H9 (cell line): ENCODE data around the gene TEX2. TPM values are rescaled to one million over a fixed set of nuclear protein-coding genes. Genes with fewer than 3 reads are reported as not detected.

Experiments
- DNase-seq: peaks from one replicate; pipeline ENCODE4 v3.0.0-alpha.2; 2017
- H2AFZ ChIP-seq: one replicate; pipeline ENCODE4 v1.6.1; 2013; ENCODE audit warnings: mild to moderate bottlenecking, low read length, control low read depth, moderate library complexity
- H2AK5ac ChIP-seq: 2 replicates; pipeline ENCODE4 v1.6.1; 2013; ENCODE audit warnings: low read length, control low read depth, mixed read lengths; ENCODE audit not compliant: insufficient read length
- H2BK120ac ChIP-seq: one replicate; pipeline ENCODE4 v1.6.1; 2013; ENCODE audit warnings: low read depth, mild to moderate bottlenecking, low read length, control low read depth, inconsistent platforms; ENCODE audit not compliant: poor library complexity, severe bottlenecking
- H2BK12ac ChIP-seq: 2 replicates; pipeline ENCODE4 v1.6.1; 2013; ENCODE audit warnings: low read length, control low read depth, mixed read lengths, low read depth; ENCODE audit not compliant: insufficient read length
- H2BK15ac ChIP-seq: 2 replicates; pipeline ENCODE4 v1.6.1; 2013; ENCODE audit warnings: low read depth, low read length, control low read depth
- H2BK20ac ChIP-seq: one replicate; pipeline ENCODE4 v1.6.1; 2013; ENCODE audit warnings: low read depth, mild to moderate bottlenecking, low read length, control low read depth, inconsistent platforms; ENCODE audit not compliant: poor library complexity, severe bottlenecking
- H2BK5ac ChIP-seq: 2 replicates; pipeline ENCODE4 v1.6.1; 2013; ENCODE audit warnings: low read length, control low read depth, mixed read lengths; ENCODE audit not compliant: insufficient read length
- H3K14ac ChIP-seq: 2 replicates; pipeline ENCODE4 v1.6.1; 2013; ENCODE audit warnings: low read length, control low read depth; ENCODE audit not compliant: insufficient read depth
- H3K18ac ChIP-seq: 2 replicates; pipeline ENCODE4 v1.6.1; 2013; ENCODE audit warnings: low read depth, mild to moderate bottlenecking, mixed read lengths, low read length, control low read depth; ENCODE audit not compliant: insufficient read length
- H3K23ac ChIP-seq: 2 replicates; pipeline ENCODE4 v1.6.1; 2013; ENCODE audit warnings: low read length, control low read depth, mixed read lengths, low read depth; ENCODE audit not compliant: insufficient read length
- H3K23me2 ChIP-seq: 2 replicates; pipeline ENCODE4 v1.6.1; 2013; ENCODE audit warnings: low read depth, mild to moderate bottlenecking, mixed read lengths, low read length, control low read depth; ENCODE audit not compliant: insufficient read length, poor library complexity, severe bottlenecking
- H3K27ac ChIP-seq: 2 replicates; pipeline ENCODE4 v1.5.1; 2013; ENCODE audit warnings: low read length, control low read depth, mixed read lengths, low read depth; ENCODE audit not compliant: insufficient read length
- H3K27me3 ChIP-seq: 2 replicates; pipeline ENCODE4 v1.6.1; 2013; ENCODE audit warnings: low read length, control low read depth, inconsistent platforms; ENCODE audit not compliant: insufficient read depth
- H3K4ac ChIP-seq: 2 replicates; pipeline ENCODE4 v1.6.1; 2013; ENCODE audit warnings: low read depth, mild to moderate bottlenecking, control low read depth, inconsistent platforms, low read length, moderate library complexity
- H3K4me1 ChIP-seq: 2 replicates; pipeline ENCODE4 v1.6.1; 2013; ENCODE audit warnings: low read length, control low read depth, inconsistent platforms; ENCODE audit not compliant: insufficient read depth
- H3K4me2 ChIP-seq: 2 replicates; pipeline ENCODE4 v1.6.1; 2013; ENCODE audit warnings: low read length, control low read depth, mixed read lengths; ENCODE audit not compliant: insufficient read length, insufficient read depth
- H3K56ac ChIP-seq: 2 replicates; pipeline ENCODE4 v1.6.1; 2013; ENCODE audit warnings: low read depth, mild to moderate bottlenecking, mixed read lengths, low read length, control low read depth; ENCODE audit not compliant: insufficient read length
- H3K79me1 ChIP-seq: 2 replicates; pipeline ENCODE4 v1.6.1; 2013; ENCODE audit warnings: low read depth, mild to moderate bottlenecking, moderate library complexity, low read length, control low read depth, inconsistent platforms; ENCODE audit not compliant: insufficient read depth, poor library complexity, severe bottlenecking
- H3K79me2 ChIP-seq: 2 replicates; pipeline ENCODE4 v1.6.1; 2013; ENCODE audit warnings: low read length, control low read depth, inconsistent platforms; ENCODE audit not compliant: insufficient read depth
- H3K9ac ChIP-seq: 2 replicates; pipeline ENCODE4 v1.6.1; 2013; ENCODE audit warnings: low read length, control low read depth, mixed read lengths; ENCODE audit not compliant: insufficient read length; ENCODE audit errors: extremely low read depth
- H3K9me3 ChIP-seq: one replicate; pipeline ENCODE4 v1.6.1; 2013; ENCODE audit warnings: low read depth, low read length, inconsistent platforms; ENCODE audit not compliant: control insufficient read depth
- H3T11ph ChIP-seq: one replicate; pipeline ENCODE4 v1.6.1; 2013; ENCODE audit warnings: mild to moderate bottlenecking, low read length, control low read depth, inconsistent platforms
- H4K20me1 ChIP-seq: one replicate; pipeline ENCODE4 v1.6.1; 2013; ENCODE audit not compliant: control insufficient read depth, insufficient read length, insufficient read depth
- H4K5ac ChIP-seq: 2 replicates; pipeline ENCODE4 v1.6.1; 2013; ENCODE audit warnings: low read depth, mild to moderate bottlenecking, mixed read lengths, low read length, control low read depth; ENCODE audit not compliant: insufficient read length
- H4K8ac ChIP-seq: replicated peaks from 2 replicates; pipeline ENCODE4 v1.6.1; 2013; ENCODE audit warnings: low read length, control low read depth, mixed read lengths, low read depth; ENCODE audit not compliant: insufficient read length
- H4K91ac ChIP-seq: 2 replicates; pipeline ENCODE4 v1.6.1; 2013; ENCODE audit warnings: low read depth, mild to moderate bottlenecking, moderate library complexity, mixed read lengths, low read length, control low read depth; ENCODE audit not compliant: insufficient read length
- H3K27ac Mint-ChIP-seq, 3 experiments: 2 replicates in 2 of 3; 3 replicates in 1 of 3; pipeline ENCODE4 v1.8.0; 2020 to 2021; ENCODE audit warnings: mixed read lengths in 3 of 3, mild to moderate bottlenecking in 1 of 3, moderate library complexity in 1 of 3
- H3K27me3 Mint-ChIP-seq: 2 replicates; pipeline ENCODE4 v1.8.0; 2021; ENCODE audit warnings: low read depth, mild to moderate bottlenecking, moderate library complexity, mixed read lengths
- H3K36me3 Mint-ChIP-seq, 3 experiments: 2 replicates in 2 of 3; 3 replicates in 1 of 3; pipeline ENCODE4 v1.8.0; 2020 to 2021; ENCODE audit warnings: low read depth in 3 of 3, mixed read lengths in 3 of 3; ENCODE audit not compliant: insufficient read depth in 1 of 3
- H3K4me1 Mint-ChIP-seq, 2 experiments: 2 replicates each; pipeline ENCODE4 v1.8.0; 2020; ENCODE audit warnings: mixed read lengths in 2 of 2
- H3K4me3 Mint-ChIP-seq, 2 experiments: 2 replicates in 1 of 2; 3 replicates in 1 of 2; pipeline ENCODE4 v1.8.0; 2020 to 2021; ENCODE audit warnings: mild to moderate bottlenecking in 2 of 2, mixed read lengths in 2 of 2, moderate library complexity in 1 of 2
- H3K9me3 Mint-ChIP-seq, 2 experiments: 2 replicates in 1 of 2; 3 replicates in 1 of 2; pipeline ENCODE4 v1.8.0; 2020; ENCODE audit warnings: mild to moderate bottlenecking in 2 of 2, mixed read lengths in 2 of 2, moderate library complexity in 1 of 2
- WGBS: extraction: QIAGEN DNeasy Blood & Tissue Kit; methylation state at CpG from one replicate; pipeline ENCODE4 v1.1.7; 2013; ENCODE audit warnings: missing lambda C conversion rate, low lambda C conversion rate, mixed read lengths; ENCODE audit not compliant: insufficient read length; ENCODE audit errors: extremely low coverage; 5-methylcytosine and 5-hydroxymethylcytosine counted together
- total RNA-seq: library from RNA; stranded (reverse); gene quantifications from 2 replicates; pipeline ENCODE4 v1.2.1, GENCODE V29; 2021
- TF ChIP-seq, protein P1 (sequence below): fragments of 200-600 bp; sonication (generic); conservative IDR thresholded peaks from 3 replicates; pipeline ENCODE4 v1.8.0; 2021; ENCODE audit warnings: antibody characterized with exemption, mild to moderate bottlenecking

TEX2 gene
- total RNA-seq, 1 experiment from 2014 or later = 12.2 TPM

DNA sequence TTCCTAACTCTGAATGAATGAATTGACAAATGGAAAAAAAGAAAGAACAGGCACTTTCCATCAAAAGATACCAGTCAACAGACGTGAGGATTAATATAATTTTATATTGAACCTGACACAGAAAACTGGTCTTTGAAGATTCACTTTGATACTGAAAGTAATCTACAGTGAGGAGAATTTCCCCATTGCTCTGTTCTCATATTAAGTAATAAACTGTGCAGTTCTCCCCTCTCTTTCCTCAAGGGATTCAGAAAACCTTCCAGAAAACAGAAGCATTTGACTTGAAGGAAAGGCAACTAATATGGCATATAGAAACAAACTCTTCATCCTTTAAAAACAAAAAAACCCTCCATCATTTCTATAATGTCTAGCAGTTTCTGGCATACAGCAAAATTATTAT, 2.2 kb downstream of the TEX2 start:
- no peaks in the 10 kb centered on the region; a peak in 1 of 7 replicates for H3K36me3 Mint-ChIP-seq
- peaks cover 7% of the 10 kb centered on the region for H3K23me2 ChIP-seq
- no peak overlapping the region for H4K8ac ChIP-seq
- H3K9ac ChIP-seq = no peak overlapping the region
- TF ChIP-seq, protein P1, sequence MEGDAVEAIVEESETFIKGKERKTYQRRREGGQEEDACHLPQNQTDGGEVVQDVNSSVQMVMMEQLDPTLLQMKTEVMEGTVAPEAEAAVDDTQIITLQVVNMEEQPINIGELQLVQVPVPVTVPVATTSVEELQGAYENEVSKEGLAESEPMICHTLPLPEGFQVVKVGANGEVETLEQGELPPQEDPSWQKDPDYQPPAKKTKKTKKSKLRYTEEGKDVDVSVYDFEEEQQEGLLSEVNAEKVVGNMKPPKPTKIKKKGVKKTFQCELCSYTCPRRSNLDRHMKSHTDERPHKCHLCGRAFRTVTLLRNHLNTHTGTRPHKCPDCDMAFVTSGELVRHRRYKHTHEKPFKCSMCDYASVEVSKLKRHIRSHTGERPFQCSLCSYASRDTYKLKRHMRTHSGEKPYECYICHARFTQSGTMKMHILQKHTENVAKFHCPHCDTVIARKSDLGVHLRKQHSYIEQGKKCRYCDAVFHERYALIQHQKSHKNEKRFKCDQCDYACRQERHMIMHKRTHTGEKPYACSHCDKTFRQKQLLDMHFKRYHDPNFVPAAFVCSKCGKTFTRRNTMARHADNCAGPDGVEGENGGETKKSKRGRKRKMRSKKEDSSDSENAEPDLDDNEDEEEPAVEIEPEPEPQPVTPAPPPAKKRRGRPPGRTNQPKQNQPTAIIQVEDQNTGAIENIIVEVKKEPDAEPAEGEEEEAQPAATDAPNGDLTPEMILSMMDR = no peak
- H4K20me1 ChIP-seq = peaks cover 3% of the 10 kb centered on the region
- peaks cover 26 to 33% of the 10 kb centered on the region in 2 experiments for H3K4me1 Mint-ChIP-seq
- H3K23ac ChIP-seq = no peak overlapping the region
- no peak overlapping the region for H3K4ac ChIP-seq
- no peaks in the 10 kb centered on the region for H3K9me3 ChIP-seq
- H2AK5ac ChIP-seq = no peak overlapping the region
- no peak overlapping the region for H2BK12ac ChIP-seq
- no CpG with 5 or more reads among the region's 1 CpG for WGBS
- no peak overlapping the region for H2AFZ ChIP-seq
- H3K27me3 ChIP-seq = no peaks in the 10 kb centered on the region; the same call in 1 of the 2 replicates
- no peak overlapping the region for H3K4me3 Mint-ChIP-seq
- H3T11ph ChIP-seq = no peak overlapping the region
- no peaks in the 10 kb centered on the region for H3K4me1 ChIP-seq
- DNase-seq = no peak
- H4K91ac ChIP-seq = no peak overlapping the region
- no peak overlapping the region for H2BK20ac ChIP-seq
- peaks cover 30% of the 10 kb centered on the region for H3K27me3 Mint-ChIP-seq
- no peak overlapping the region for H2BK5ac ChIP-seq
- no peaks in the 10 kb centered on the region; a peak in 1 of 5 replicates for H3K9me3 Mint-ChIP-seq
- no peak overlapping the region for H3K14ac ChIP-seq
- no peak overlapping the region for H3K56ac ChIP-seq
- H3K4me2 ChIP-seq = no peak overlapping the region
- H2BK15ac ChIP-seq = no peak overlapping the region
- H4K5ac ChIP-seq = no peak overlapping the region
- no peak overlapping the region for H2BK120ac ChIP-seq
- peaks cover 4% of the 10 kb centered on the region for H3K79me2 ChIP-seq
- no peak overlapping the region for H3K27ac Mint-ChIP-seq
- H3K27ac ChIP-seq = no peak overlapping the region
- no peak overlapping the region for H3K18ac ChIP-seq
- no peaks in the 10 kb centered on the region for H3K79me1 ChIP-seq
